HepG2 (cell line): ENCODE data around the gene DGKG. TPM values are rescaled to one million over a fixed set of nuclear protein-coding genes. Genes with fewer than 3 reads are reported as not detected.

Experiments used
- ATF7-NPFF ChIP-seq: sonication (generic); formaldehyde crosslinking; IDR thresholded peaks from 2 replicates; pipeline ENCODE4 v1.8.1; 2023; ENCODE audit warnings: mild to moderate bottlenecking, low read depth, missing genetic modification reagents, moderate library complexity
- ATM ChIP-seq: fragments of 450-650 bp; IDR thresholded peaks from 2 replicates; pipeline ENCODE4 v1.7.1; 2017; ENCODE audit warnings: mild to moderate bottlenecking, borderline replicate concordance
- CCDC6 ChIP-seq: sonication (generic); formaldehyde crosslinking; IDR thresholded peaks from 2 replicates; pipeline ENCODE4 v1.8.1; 2022; ENCODE audit warnings: mild to moderate bottlenecking, missing genetic modification reagents, moderate library complexity
- HNF4A ChIP-seq: sonication (generic); formaldehyde crosslinking; IDR thresholded peaks from 2 replicates; pipeline ENCODE4 v1.4.0; 2020; ENCODE audit warnings: missing genetic modification reagents
- HNF4G ChIP-seq, 2 experiments: sonication (generic) in 1 of 2; formaldehyde crosslinking in 1 of 2; IDR thresholded peaks; 2 replicates each; pipeline versions ENCODE4 v1.4.0 to v1.6.1; 2011 to 2020; ENCODE audit warnings: borderline replicate concordance in 2 of 2, low read depth in 2 of 2, mild to moderate bottlenecking in 2 of 2, low read length in 1 of 2, missing genetic modification reagents in 1 of 2, moderate library complexity in 1 of 2
- IKZF1 ChIP-seq: fragments of 450-650 bp; IDR thresholded peaks from 2 replicates; pipeline ENCODE4 v1.7.1; 2016
- LCORL ChIP-seq, 2 experiments: fragments of 450-650 bp in 1 of 2; sonication (generic) in 1 of 2; formaldehyde crosslinking in 1 of 2; IDR thresholded peaks; 2 replicates each; pipeline versions ENCODE4 v1.5.0 to v1.6.1; 2017 to 2020; ENCODE audit warnings: antibody characterized with exemption in 1 of 2, missing genetic modification reagents in 1 of 2
- MXD4 ChIP-seq: IDR thresholded peaks from 2 replicates; pipeline ENCODE4 v1.6.1; 2016; ENCODE audit warnings: mild to moderate bottlenecking, missing biosample characterization, missing genetic modification reagents
- NFKBIZ ChIP-seq: IDR thresholded peaks from 2 replicates; pipeline ENCODE4 v1.6.1; 2018; ENCODE audit warnings: missing genetic modification reagents, missing compliant biosample characterization
- SRSF4 ChIP-seq: fragments of 200-400 bp; formaldehyde crosslinking; IDR thresholded peaks from one replicate; pipeline ENCODE4 v1.6.1; 2018; ENCODE audit warnings: mild to moderate bottlenecking, low read depth, low read length, moderate library complexity; ENCODE audit not compliant: poor library complexity, severe bottlenecking
- TCF12 ChIP-seq, 2 experiments: fragments of 450-650 bp in 1 of 2; sonication (generic) in 1 of 2; formaldehyde crosslinking in 1 of 2; IDR thresholded peaks; 2 replicates each; pipeline versions ENCODE4 v1.6.1 to v1.8.0; 2017 to 2022; ENCODE audit warnings: antibody characterized with exemption in 1 of 2, mild to moderate bottlenecking in 1 of 2, missing genetic modification reagents in 1 of 2, moderate library complexity in 1 of 2
- TGIF2 ChIP-seq: IDR thresholded peaks from 2 replicates; pipeline ENCODE4 v1.6.1; 2016; ENCODE audit warnings: control low read depth, missing compliant biosample characterization
- THAP11 ChIP-seq: IDR thresholded peaks from 2 replicates; pipeline ENCODE4 v1.6.1; 2016; ENCODE audit warnings: missing biosample characterization, missing genetic modification reagents
- TP53 ChIP-seq: sonication (generic); formaldehyde crosslinking; conservative IDR thresholded peaks from 2 replicates; pipeline ENCODE4 v1.4.0; 2020; ENCODE audit warnings: missing genetic modification reagents
- ZBTB7A ChIP-seq: sonication (generic); formaldehyde crosslinking; IDR thresholded peaks from 2 replicates; pipeline ENCODE4 v1.8.0; 2022; ENCODE audit warnings: mild to moderate bottlenecking, missing genetic modification reagents
- ZNF256 ChIP-seq: sonication (generic); formaldehyde crosslinking; conservative IDR thresholded peaks from 2 replicates; pipeline ENCODE4 v1.4.0; 2020; ENCODE audit warnings: missing genetic modification reagents
- ZNF296 ChIP-seq: sonication (generic); formaldehyde crosslinking; conservative IDR thresholded peaks from 2 replicates; pipeline ENCODE4 v1.5.0; 2020; ENCODE audit warnings: mild to moderate bottlenecking, missing genetic modification reagents
- ZNF451 ChIP-seq: sonication (generic); formaldehyde crosslinking; IDR thresholded peaks from 2 replicates; pipeline ENCODE4 v1.5.0; 2020; ENCODE audit warnings: mild to moderate bottlenecking, missing genetic modification reagents
- ZNF556 ChIP-seq: sonication (generic); formaldehyde crosslinking; IDR thresholded peaks from 2 replicates; pipeline ENCODE4 v1.4.0; 2020; ENCODE audit warnings: mild to moderate bottlenecking, missing genetic modification reagents, borderline replicate concordance
- ZNF747 ChIP-seq: sonication (generic); formaldehyde crosslinking; IDR thresholded peaks from 2 replicates; pipeline ENCODE4 v1.8.1; 2023; ENCODE audit warnings: missing genetic modification reagents, mild to moderate bottlenecking, borderline replicate concordance
- ZSCAN12 ChIP-seq: sonication (generic); formaldehyde crosslinking; IDR thresholded peaks from 2 replicates; pipeline ENCODE4 v1.9.0; 2021; ENCODE audit warnings: mild to moderate bottlenecking, missing genetic modification reagents
- polyA plus RNA-seq, 8 experiments: library from polyadenylated mRNA; depleted of rRNA in 3 of 8; stranded (reverse) in 7 of 8; unstranded in 1 of 8; fragments of >200 nt; fragmentation: Illumina TruSeq in 4 of 8; extraction: Trizol in 4 of 8; gene quantifications; 2 replicates each; pipeline versions ENCODE4 v1.2.1 to v1.2.3, GENCODE V29; 2011 to 2016; ENCODE audit warnings: low read depth in 4 of 8, missing spikeins in 1 of 8, mixed read lengths in 1 of 8; ENCODE audit not compliant: insufficient read depth in 1 of 8
- total RNA-seq, 5 experiments: library from RNA; depleted of rRNA; stranded (reverse); fragments of >200 nt; fragmentation: Illumina TruSeq; extraction: Trizol; gene quantifications; 2 replicates each; pipeline ENCODE4 v1.2.3, GENCODE V29; 2016; ENCODE audit warnings: low read depth in 1 of 5
- TF ChIP-seq, protein P1 (sequence below): sonication (generic); formaldehyde crosslinking; IDR thresholded peaks from 2 replicates; pipeline ENCODE4 v1.4.0; 2020; ENCODE audit warnings: missing genetic modification reagents, borderline replicate concordance
- TF ChIP-seq, protein P2 (sequence below): sonication (generic); formaldehyde crosslinking; IDR thresholded peaks from 2 replicates; pipeline ENCODE4 v1.8.0; 2022; ENCODE audit warnings: mild to moderate bottlenecking, missing genetic modification reagents; ENCODE audit not compliant: insufficient replicate concordance
- TF ChIP-seq, protein P3 (sequence below): IDR thresholded peaks from 2 replicates; pipeline ENCODE4 v1.6.1; 2018; ENCODE audit warnings: missing genetic modification reagents

DGKG gene
- total and polyA plus RNA-seq, 2 of the 13 experiments (the other 11 are each of a cell fraction or from before 2014, with no cell fraction given) = 3.8 to 6.2 TPM

DNA sequence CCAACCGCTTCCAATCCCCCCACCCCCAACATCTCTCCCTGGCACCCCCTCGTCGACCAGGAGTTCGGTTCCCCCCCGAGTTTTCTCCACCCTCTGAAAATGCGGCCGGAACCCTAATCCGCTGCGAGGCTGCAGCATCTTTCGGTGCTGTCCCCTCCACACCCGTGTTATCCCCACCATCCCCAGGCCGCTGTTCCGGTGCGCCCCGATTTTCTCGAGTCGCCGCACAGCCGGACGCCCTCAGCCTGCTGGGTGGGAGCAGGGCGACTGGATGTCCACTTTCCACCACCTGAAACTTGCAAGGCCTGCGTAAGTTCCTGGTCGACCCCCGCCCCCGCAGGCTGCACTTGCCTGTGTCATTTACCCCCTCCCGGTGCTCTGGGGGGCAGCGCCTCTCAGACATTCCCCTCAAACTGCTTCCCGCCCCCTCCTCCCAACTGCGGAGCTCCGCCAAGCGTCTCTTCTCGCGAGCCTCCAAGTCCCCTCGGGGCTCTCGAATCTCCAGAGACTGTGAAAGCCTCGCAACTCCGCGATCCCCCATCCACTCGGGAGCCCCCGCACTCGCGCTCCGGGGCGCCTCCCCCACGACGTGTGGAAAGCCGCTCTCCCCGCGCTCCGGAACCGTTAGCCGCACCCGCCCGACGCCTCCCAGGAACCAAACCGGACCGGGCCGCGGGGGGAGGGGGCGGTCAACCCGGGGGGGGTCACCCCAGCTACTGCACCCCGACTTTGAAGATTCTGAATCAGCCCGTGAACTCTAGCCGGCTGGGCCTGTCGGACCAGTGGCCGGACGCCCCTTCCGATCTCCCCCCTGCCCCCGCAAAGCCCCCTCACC is 253.7 kb downstream of the DGKG start (continued):
- TF ChIP-seq, protein P1, sequence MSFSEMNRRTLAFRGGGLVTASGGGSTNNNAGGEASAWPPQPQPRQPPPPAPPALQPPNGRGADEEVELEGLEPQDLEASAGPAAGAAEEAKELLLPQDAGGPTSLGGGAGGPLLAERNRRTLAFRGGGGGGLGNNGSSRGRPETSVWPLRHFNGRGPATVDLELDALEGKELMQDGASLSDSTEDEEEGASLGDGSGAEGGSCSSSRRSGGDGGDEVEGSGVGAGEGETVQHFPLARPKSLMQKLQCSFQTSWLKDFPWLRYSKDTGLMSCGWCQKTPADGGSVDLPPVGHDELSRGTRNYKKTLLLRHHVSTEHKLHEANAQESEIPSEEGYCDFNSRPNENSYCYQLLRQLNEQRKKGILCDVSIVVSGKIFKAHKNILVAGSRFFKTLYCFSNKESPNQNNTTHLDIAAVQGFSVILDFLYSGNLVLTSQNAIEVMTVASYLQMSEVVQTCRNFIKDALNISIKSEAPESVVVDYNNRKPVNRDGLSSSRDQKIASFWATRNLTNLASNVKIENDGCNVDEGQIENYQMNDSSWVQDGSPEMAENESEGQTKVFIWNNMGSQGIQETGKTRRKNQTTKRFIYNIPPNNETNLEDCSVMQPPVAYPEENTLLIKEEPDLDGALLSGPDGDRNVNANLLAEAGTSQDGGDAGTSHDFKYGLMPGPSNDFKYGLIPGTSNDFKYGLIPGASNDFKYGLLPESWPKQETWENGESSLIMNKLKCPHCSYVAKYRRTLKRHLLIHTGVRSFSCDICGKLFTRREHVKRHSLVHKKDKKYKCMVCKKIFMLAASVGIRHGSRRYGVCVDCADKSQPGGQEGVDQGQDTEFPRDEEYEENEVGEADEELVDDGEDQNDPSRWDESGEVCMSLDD (CRISPR knock-in tag) = 0 out of 2 replicates have a peak, but pooled peaks have one; percentile 21
- TF ChIP-seq, protein P2, sequence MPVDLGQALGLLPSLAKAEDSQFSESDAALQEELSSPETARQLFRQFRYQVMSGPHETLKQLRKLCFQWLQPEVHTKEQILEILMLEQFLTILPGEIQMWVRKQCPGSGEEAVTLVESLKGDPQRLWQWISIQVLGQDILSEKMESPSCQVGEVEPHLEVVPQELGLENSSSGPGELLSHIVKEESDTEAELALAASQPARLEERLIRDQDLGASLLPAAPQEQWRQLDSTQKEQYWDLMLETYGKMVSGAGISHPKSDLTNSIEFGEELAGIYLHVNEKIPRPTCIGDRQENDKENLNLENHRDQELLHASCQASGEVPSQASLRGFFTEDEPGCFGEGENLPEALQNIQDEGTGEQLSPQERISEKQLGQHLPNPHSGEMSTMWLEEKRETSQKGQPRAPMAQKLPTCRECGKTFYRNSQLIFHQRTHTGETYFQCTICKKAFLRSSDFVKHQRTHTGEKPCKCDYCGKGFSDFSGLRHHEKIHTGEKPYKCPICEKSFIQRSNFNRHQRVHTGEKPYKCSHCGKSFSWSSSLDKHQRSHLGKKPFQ (CRISPR knock-in tag) = no peak
- no peak for TF ChIP-seq ZNF556 (CRISPR knock-in tag)
- TF ChIP-seq TCF12 (IDR thresholded peaks at IDR 0.05) = no peak
- TF ChIP-seq TCF12 (CRISPR knock-in tag; IDR thresholded peaks at IDR 0.05) = no peak
- 0 out of 2 replicates have a peak, but pooled peaks have one; percentile 11 for TF ChIP-seq ATF7-NPFF (CRISPR knock-in tag)
- no peak for TF ChIP-seq SRSF4
- TF ChIP-seq CCDC6 = peak; percentile 37; the same call in 1 of the 2 replicates
- no peak for TF ChIP-seq ZNF256 (CRISPR knock-in tag)
- no peak for TF ChIP-seq TP53
- TF ChIP-seq ZNF747 = no peak
- TF ChIP-seq IKZF1 = no peak
- no peak for TF ChIP-seq HNF4A
- TF ChIP-seq ATM = no peak
- no peak for TF ChIP-seq NFKBIZ (CRISPR knock-in tag)
- no peak; the same call in 1 of the 2 replicates for TF ChIP-seq ZBTB7A (CRISPR knock-in tag)
- 0 out of 2 replicates have a peak, but pooled peaks have one; percentile 3 for TF ChIP-seq THAP11 (CRISPR knock-in tag)
- TF ChIP-seq HNF4G (IDR thresholded peaks at IDR 0.05; ENCODE audit: borderline replicate concordance, low read depth, low read length) = no peak
- no peak for TF ChIP-seq HNF4G (CRISPR knock-in tag; IDR thresholded peaks at IDR 0.05; ENCODE audit: borderline replicate concordance, low read depth)
- TF ChIP-seq TGIF2 (CRISPR knock-in tag) = no peak
- no peak for TF ChIP-seq ZSCAN12 (CRISPR knock-in tag)
- peak; percentile 67; the same call in 1 of the 2 replicates for TF ChIP-seq ZNF296 (CRISPR knock-in tag)
- no peak for TF ChIP-seq MXD4 (CRISPR knock-in tag)
- no peak for TF ChIP-seq ZNF451 (CRISPR knock-in tag)
- no peak for TF ChIP-seq LCORL (IDR thresholded peaks at IDR 0.05)
- no peak for TF ChIP-seq LCORL (CRISPR knock-in tag; IDR thresholded peaks at IDR 0.05)
- TF ChIP-seq, protein P3, sequence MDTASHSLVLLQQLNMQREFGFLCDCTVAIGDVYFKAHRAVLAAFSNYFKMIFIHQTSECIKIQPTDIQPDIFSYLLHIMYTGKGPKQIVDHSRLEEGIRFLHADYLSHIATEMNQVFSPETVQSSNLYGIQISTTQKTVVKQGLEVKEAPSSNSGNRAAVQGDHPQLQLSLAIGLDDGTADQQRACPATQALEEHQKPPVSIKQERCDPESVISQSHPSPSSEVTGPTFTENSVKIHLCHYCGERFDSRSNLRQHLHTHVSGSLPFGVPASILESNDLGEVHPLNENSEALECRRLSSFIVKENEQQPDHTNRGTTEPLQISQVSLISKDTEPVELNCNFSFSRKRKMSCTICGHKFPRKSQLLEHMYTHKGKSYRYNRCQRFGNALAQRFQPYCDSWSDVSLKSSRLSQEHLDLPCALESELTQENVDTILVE = no peak
